ENCODE data around the gene REEP3.

DNA sequence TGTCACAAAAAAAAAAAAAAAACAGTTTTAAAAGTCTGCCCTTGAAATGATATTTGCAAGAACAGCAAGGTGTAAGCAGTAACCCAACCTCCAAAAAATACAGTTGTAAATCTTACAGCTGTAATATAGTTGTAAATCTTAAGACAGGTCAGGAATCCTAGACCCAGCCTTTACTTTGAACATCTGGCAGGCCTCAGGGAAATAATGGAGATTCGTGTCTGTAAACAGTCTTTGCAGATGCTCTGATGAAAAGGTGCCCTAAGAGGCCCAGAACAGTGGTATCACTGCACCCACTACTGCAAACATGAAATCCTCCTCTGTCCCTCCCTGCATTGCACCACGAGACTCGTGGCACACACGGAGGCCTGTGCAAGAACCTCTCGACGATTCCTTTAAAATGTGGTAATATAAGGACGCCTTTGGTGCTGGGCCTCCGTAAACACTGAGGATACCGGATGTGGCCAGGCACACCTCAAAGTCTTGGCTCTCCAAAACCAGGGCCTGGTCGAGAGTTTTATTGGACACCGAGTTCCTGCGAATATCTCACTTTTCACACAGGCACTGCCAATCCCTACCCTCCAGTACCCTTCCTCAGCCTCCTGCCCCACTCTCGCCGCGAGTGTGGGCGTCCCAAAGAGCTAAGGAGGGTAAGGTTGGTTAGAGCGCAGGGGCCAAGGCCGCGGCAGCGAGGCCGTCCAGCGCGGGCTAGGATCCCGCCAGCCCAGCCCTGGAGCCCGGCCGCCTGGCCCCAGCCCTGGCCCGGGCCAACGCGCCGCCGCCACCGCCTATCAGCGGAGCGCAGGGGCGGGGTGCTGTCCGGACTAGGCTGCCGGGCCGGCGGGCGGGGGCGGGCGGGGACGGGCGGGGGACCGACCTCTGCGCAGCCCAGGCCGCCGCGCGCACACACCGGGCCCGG lies at the start of gene REEP3:
- TF ChIP-seq, protein P1, sequence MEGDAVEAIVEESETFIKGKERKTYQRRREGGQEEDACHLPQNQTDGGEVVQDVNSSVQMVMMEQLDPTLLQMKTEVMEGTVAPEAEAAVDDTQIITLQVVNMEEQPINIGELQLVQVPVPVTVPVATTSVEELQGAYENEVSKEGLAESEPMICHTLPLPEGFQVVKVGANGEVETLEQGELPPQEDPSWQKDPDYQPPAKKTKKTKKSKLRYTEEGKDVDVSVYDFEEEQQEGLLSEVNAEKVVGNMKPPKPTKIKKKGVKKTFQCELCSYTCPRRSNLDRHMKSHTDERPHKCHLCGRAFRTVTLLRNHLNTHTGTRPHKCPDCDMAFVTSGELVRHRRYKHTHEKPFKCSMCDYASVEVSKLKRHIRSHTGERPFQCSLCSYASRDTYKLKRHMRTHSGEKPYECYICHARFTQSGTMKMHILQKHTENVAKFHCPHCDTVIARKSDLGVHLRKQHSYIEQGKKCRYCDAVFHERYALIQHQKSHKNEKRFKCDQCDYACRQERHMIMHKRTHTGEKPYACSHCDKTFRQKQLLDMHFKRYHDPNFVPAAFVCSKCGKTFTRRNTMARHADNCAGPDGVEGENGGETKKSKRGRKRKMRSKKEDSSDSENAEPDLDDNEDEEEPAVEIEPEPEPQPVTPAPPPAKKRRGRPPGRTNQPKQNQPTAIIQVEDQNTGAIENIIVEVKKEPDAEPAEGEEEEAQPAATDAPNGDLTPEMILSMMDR (IDR thresholded peaks at IDR 0.05; ENCODE audit: poor library complexity): no peak
- no peak for TF ChIP-seq EZH2 (IDR thresholded peaks at IDR 0.05; ENCODE audit: borderline replicate concordance)
